PFSK-1 (cell line): Measurements from ENCODE around the gene PHF12.

ENCODE experiments used
- FOXP2 ChIP-seq: optimal IDR thresholded peaks from 2 replicates; pipeline ENCODE3; 2011; ENCODE audit warnings: borderline replicate concordance, control low read depth, inconsistent platforms; ENCODE audit not compliant: insufficient read depth; ENCODE audit errors: extremely low read length, extremely low read depth
- POLR2AphosphoS5 ChIP-seq: IDR thresholded peaks from 2 replicates; pipeline ENCODE4 v1.6.1; 2012; ENCODE audit warnings: low read depth, mild to moderate bottlenecking, control low read depth, low read length, moderate library complexity
- TAF1 ChIP-seq: IDR thresholded peaks from 2 replicates; pipeline ENCODE4 v1.6.1; 2012; ENCODE audit warnings: low read length, control low read depth, borderline replicate concordance; ENCODE audit not compliant: insufficient read depth
- TF ChIP-seq, protein P1 (sequence below), 2 experiments: IDR thresholded peaks; 2 replicates each; pipeline versions ENCODE4 v1.6.1 to v1.8.0; 2011 to 2012; ENCODE audit warnings: low read depth in 2 of 2, low read length in 2 of 2, control low read depth in 1 of 2, inconsistent platforms in 1 of 2, mild to moderate bottlenecking in 1 of 2, moderate library complexity in 1 of 2; ENCODE audit not compliant: insufficient read depth in 1 of 2

- TF ChIP-seq POLR2AphosphoS5 (no peak), FOXP2 (no peak), TAF1 (no peak)
- TF ChIP-seq, protein P1, sequence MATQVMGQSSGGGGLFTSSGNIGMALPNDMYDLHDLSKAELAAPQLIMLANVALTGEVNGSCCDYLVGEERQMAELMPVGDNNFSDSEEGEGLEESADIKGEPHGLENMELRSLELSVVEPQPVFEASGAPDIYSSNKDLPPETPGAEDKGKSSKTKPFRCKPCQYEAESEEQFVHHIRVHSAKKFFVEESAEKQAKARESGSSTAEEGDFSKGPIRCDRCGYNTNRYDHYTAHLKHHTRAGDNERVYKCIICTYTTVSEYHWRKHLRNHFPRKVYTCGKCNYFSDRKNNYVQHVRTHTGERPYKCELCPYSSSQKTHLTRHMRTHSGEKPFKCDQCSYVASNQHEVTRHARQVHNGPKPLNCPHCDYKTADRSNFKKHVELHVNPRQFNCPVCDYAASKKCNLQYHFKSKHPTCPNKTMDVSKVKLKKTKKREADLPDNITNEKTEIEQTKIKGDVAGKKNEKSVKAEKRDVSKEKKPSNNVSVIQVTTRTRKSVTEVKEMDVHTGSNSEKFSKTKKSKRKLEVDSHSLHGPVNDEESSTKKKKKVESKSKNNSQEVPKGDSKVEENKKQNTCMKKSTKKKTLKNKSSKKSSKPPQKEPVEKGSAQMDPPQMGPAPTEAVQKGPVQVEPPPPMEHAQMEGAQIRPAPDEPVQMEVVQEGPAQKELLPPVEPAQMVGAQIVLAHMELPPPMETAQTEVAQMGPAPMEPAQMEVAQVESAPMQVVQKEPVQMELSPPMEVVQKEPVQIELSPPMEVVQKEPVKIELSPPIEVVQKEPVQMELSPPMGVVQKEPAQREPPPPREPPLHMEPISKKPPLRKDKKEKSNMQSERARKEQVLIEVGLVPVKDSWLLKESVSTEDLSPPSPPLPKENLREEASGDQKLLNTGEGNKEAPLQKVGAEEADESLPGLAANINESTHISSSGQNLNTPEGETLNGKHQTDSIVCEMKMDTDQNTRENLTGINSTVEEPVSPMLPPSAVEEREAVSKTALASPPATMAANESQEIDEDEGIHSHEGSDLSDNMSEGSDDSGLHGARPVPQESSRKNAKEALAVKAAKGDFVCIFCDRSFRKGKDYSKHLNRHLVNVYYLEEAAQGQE (IDR thresholded peaks at IDR 0.05; ENCODE audit: insufficient read depth in 1 of 2, low read depth in 2 of 2, low read length in 2 of 2): no peak
These were observed 90.9 kb downstream of the PHF12 start for GRCh38 chr17:28860363-28860808.
